H9 (cell line): ENCODE measurements around the gene ADAMTS18. TPM values are rescaled to one million over a fixed set of nuclear protein-coding genes. Genes with fewer than 3 reads are reported as not detected.

Source experiments
- DNase-seq: peaks from one replicate; pipeline ENCODE4 v3.0.0-alpha.2; 2017
- H2AFZ ChIP-seq: one replicate; pipeline ENCODE4 v1.6.1; 2013; ENCODE audit warnings: mild to moderate bottlenecking, low read length, control low read depth, moderate library complexity
- H2AK5ac ChIP-seq: 2 replicates; pipeline ENCODE4 v1.6.1; 2013; ENCODE audit warnings: low read length, control low read depth, mixed read lengths; ENCODE audit not compliant: insufficient read length
- H2BK120ac ChIP-seq: one replicate; pipeline ENCODE4 v1.6.1; 2013; ENCODE audit warnings: low read depth, mild to moderate bottlenecking, low read length, control low read depth, inconsistent platforms; ENCODE audit not compliant: poor library complexity, severe bottlenecking
- H2BK12ac ChIP-seq: 2 replicates; pipeline ENCODE4 v1.6.1; 2013; ENCODE audit warnings: low read length, control low read depth, mixed read lengths, low read depth; ENCODE audit not compliant: insufficient read length
- H2BK15ac ChIP-seq: 2 replicates; pipeline ENCODE4 v1.6.1; 2013; ENCODE audit warnings: low read depth, low read length, control low read depth
- H2BK20ac ChIP-seq: one replicate; pipeline ENCODE4 v1.6.1; 2013; ENCODE audit warnings: low read depth, mild to moderate bottlenecking, low read length, control low read depth, inconsistent platforms; ENCODE audit not compliant: poor library complexity, severe bottlenecking
- H2BK5ac ChIP-seq: 2 replicates; pipeline ENCODE4 v1.6.1; 2013; ENCODE audit warnings: low read length, control low read depth, mixed read lengths; ENCODE audit not compliant: insufficient read length
- H3K14ac ChIP-seq: 2 replicates; pipeline ENCODE4 v1.6.1; 2013; ENCODE audit warnings: low read length, control low read depth; ENCODE audit not compliant: insufficient read depth
- H3K18ac ChIP-seq: 2 replicates; pipeline ENCODE4 v1.6.1; 2013; ENCODE audit warnings: low read depth, mild to moderate bottlenecking, mixed read lengths, low read length, control low read depth; ENCODE audit not compliant: insufficient read length
- H3K23ac ChIP-seq: 2 replicates; pipeline ENCODE4 v1.6.1; 2013; ENCODE audit warnings: low read length, control low read depth, mixed read lengths, low read depth; ENCODE audit not compliant: insufficient read length
- H3K23me2 ChIP-seq: 2 replicates; pipeline ENCODE4 v1.6.1; 2013; ENCODE audit warnings: low read depth, mild to moderate bottlenecking, mixed read lengths, low read length, control low read depth; ENCODE audit not compliant: insufficient read length, poor library complexity, severe bottlenecking
- H3K27ac ChIP-seq: 2 replicates; pipeline ENCODE4 v1.5.1; 2013; ENCODE audit warnings: low read length, control low read depth, mixed read lengths, low read depth; ENCODE audit not compliant: insufficient read length
- H3K27me3 ChIP-seq: 2 replicates; pipeline ENCODE4 v1.6.1; 2013; ENCODE audit warnings: low read length, control low read depth, inconsistent platforms; ENCODE audit not compliant: insufficient read depth
- H3K4ac ChIP-seq: 2 replicates; pipeline ENCODE4 v1.6.1; 2013; ENCODE audit warnings: low read depth, mild to moderate bottlenecking, control low read depth, inconsistent platforms, low read length, moderate library complexity
- H3K4me1 ChIP-seq: 2 replicates; pipeline ENCODE4 v1.6.1; 2013; ENCODE audit warnings: low read length, control low read depth, inconsistent platforms; ENCODE audit not compliant: insufficient read depth
- H3K4me2 ChIP-seq: 2 replicates; pipeline ENCODE4 v1.6.1; 2013; ENCODE audit warnings: low read length, control low read depth, mixed read lengths; ENCODE audit not compliant: insufficient read length, insufficient read depth
- H3K56ac ChIP-seq: 2 replicates; pipeline ENCODE4 v1.6.1; 2013; ENCODE audit warnings: low read depth, mild to moderate bottlenecking, mixed read lengths, low read length, control low read depth; ENCODE audit not compliant: insufficient read length
- H3K79me1 ChIP-seq: 2 replicates; pipeline ENCODE4 v1.6.1; 2013; ENCODE audit warnings: low read depth, mild to moderate bottlenecking, moderate library complexity, low read length, control low read depth, inconsistent platforms; ENCODE audit not compliant: insufficient read depth, poor library complexity, severe bottlenecking
- H3K79me2 ChIP-seq: 2 replicates; pipeline ENCODE4 v1.6.1; 2013; ENCODE audit warnings: low read length, control low read depth, inconsistent platforms; ENCODE audit not compliant: insufficient read depth
- H3K9ac ChIP-seq: 2 replicates; pipeline ENCODE4 v1.6.1; 2013; ENCODE audit warnings: low read length, control low read depth, mixed read lengths; ENCODE audit not compliant: insufficient read length; ENCODE audit errors: extremely low read depth
- H3K9me3 ChIP-seq: one replicate; pipeline ENCODE4 v1.6.1; 2013; ENCODE audit warnings: low read depth, low read length, inconsistent platforms; ENCODE audit not compliant: control insufficient read depth
- H3T11ph ChIP-seq: one replicate; pipeline ENCODE4 v1.6.1; 2013; ENCODE audit warnings: mild to moderate bottlenecking, low read length, control low read depth, inconsistent platforms
- H4K20me1 ChIP-seq: one replicate; pipeline ENCODE4 v1.6.1; 2013; ENCODE audit not compliant: control insufficient read depth, insufficient read length, insufficient read depth
- H4K5ac ChIP-seq: 2 replicates; pipeline ENCODE4 v1.6.1; 2013; ENCODE audit warnings: low read depth, mild to moderate bottlenecking, mixed read lengths, low read length, control low read depth; ENCODE audit not compliant: insufficient read length
- H4K8ac ChIP-seq: replicated peaks from 2 replicates; pipeline ENCODE4 v1.6.1; 2013; ENCODE audit warnings: low read length, control low read depth, mixed read lengths, low read depth; ENCODE audit not compliant: insufficient read length
- H4K91ac ChIP-seq: 2 replicates; pipeline ENCODE4 v1.6.1; 2013; ENCODE audit warnings: low read depth, mild to moderate bottlenecking, moderate library complexity, mixed read lengths, low read length, control low read depth; ENCODE audit not compliant: insufficient read length
- H3K27ac Mint-ChIP-seq, 3 experiments: 2 replicates in 2 of 3; 3 replicates in 1 of 3; pipeline ENCODE4 v1.8.0; 2020 to 2021; ENCODE audit warnings: mixed read lengths in 3 of 3, mild to moderate bottlenecking in 1 of 3, moderate library complexity in 1 of 3
- H3K27me3 Mint-ChIP-seq: 2 replicates; pipeline ENCODE4 v1.8.0; 2021; ENCODE audit warnings: low read depth, mild to moderate bottlenecking, moderate library complexity, mixed read lengths
- H3K36me3 Mint-ChIP-seq, 3 experiments: 2 replicates in 2 of 3; 3 replicates in 1 of 3; pipeline ENCODE4 v1.8.0; 2020 to 2021; ENCODE audit warnings: low read depth in 3 of 3, mixed read lengths in 3 of 3; ENCODE audit not compliant: insufficient read depth in 1 of 3
- H3K4me1 Mint-ChIP-seq, 2 experiments: 2 replicates each; pipeline ENCODE4 v1.8.0; 2020; ENCODE audit warnings: mixed read lengths in 2 of 2
- H3K4me3 Mint-ChIP-seq, 2 experiments: 2 replicates in 1 of 2; 3 replicates in 1 of 2; pipeline ENCODE4 v1.8.0; 2020 to 2021; ENCODE audit warnings: mild to moderate bottlenecking in 2 of 2, mixed read lengths in 2 of 2, moderate library complexity in 1 of 2
- H3K9me3 Mint-ChIP-seq, 2 experiments: 2 replicates in 1 of 2; 3 replicates in 1 of 2; pipeline ENCODE4 v1.8.0; 2020; ENCODE audit warnings: mild to moderate bottlenecking in 2 of 2, mixed read lengths in 2 of 2, moderate library complexity in 1 of 2
- WGBS: extraction: QIAGEN DNeasy Blood & Tissue Kit; methylation state at CpG from one replicate; pipeline ENCODE4 v1.1.7; 2013; ENCODE audit warnings: missing lambda C conversion rate, low lambda C conversion rate, mixed read lengths; ENCODE audit not compliant: insufficient read length; ENCODE audit errors: extremely low coverage; 5-methylcytosine and 5-hydroxymethylcytosine counted together
- total RNA-seq: library from RNA; stranded (reverse); gene quantifications from 2 replicates; pipeline ENCODE4 v1.2.1, GENCODE V29; 2021
- TF ChIP-seq, protein P1 (sequence below): fragments of 200-600 bp; sonication (generic); conservative IDR thresholded peaks from 3 replicates; pipeline ENCODE4 v1.8.0; 2021; ENCODE audit warnings: antibody characterized with exemption, mild to moderate bottlenecking

Gene ADAMTS18
- total RNA-seq, 1 experiment from 2014 or later = 0.07 TPM

DNA sequence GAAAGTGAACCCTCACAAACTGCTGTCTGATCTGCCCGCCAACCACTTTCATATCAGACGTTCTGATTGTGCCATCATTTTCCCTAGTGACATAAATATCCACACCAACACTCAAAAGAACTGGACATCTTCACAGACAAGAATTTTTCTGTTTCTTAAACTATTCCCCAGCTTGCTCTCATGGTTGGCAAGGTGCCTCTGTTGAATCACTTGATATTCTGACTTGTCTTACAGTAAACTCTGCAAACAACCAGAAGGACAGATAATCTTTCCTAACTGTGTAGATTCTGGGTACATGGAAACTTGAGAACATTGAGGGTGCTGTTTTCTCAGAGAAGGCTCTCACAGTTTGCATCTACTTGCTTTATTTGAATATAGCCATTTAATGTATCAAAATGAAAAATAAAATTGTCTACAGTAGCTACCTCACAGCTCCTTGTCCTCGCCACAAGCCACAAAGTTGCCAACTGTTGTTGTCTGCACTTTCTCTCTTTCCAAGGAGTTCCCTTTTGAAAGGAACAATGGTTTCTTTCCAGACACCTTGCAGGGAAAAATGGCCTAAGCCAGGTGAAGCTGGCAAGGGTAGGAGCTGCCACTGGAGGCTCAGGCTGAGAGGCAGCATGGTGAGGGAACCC, 46.0 kb upstream of the ADAMTS18 start:
- no CpG with 5 or more reads among the region's 3 CpGs for WGBS
- Histone ChIP-seq H2BK120ac (no peak overlapping the region), H3K14ac (no peak overlapping the region), H3T11ph (no peak overlapping the region), H3K18ac (no peak overlapping the region), H3K79me2 (no peaks in the 10 kb centered on the region), H3K56ac (no peak overlapping the region), H2AK5ac (no peak overlapping the region), H3K79me1 (no peaks in the 10 kb centered on the region), H3K27me3 (no peaks in the 10 kb centered on the region), H3K9ac (no peak overlapping the region), H2AFZ (no peak overlapping the region), H3K4ac (no peak overlapping the region), H3K27ac (no peak overlapping the region), H4K8ac (no peak overlapping the region), H3K9me3 (no peaks in the 10 kb centered on the region), H3K4me1 (no peaks in the 10 kb centered on the region), H2BK20ac (no peak overlapping the region), H3K4me2 (no peak overlapping the region), H2BK15ac (no peak overlapping the region), H4K5ac (no peak overlapping the region), H3K23ac (no peak overlapping the region), H4K20me1 (no peaks in the 10 kb centered on the region), H3K23me2 (no peaks in the 10 kb centered on the region), H4K91ac (no peak overlapping the region), H2BK5ac (no peak overlapping the region), H2BK12ac (no peak overlapping the region)
- TF ChIP-seq, protein P1, sequence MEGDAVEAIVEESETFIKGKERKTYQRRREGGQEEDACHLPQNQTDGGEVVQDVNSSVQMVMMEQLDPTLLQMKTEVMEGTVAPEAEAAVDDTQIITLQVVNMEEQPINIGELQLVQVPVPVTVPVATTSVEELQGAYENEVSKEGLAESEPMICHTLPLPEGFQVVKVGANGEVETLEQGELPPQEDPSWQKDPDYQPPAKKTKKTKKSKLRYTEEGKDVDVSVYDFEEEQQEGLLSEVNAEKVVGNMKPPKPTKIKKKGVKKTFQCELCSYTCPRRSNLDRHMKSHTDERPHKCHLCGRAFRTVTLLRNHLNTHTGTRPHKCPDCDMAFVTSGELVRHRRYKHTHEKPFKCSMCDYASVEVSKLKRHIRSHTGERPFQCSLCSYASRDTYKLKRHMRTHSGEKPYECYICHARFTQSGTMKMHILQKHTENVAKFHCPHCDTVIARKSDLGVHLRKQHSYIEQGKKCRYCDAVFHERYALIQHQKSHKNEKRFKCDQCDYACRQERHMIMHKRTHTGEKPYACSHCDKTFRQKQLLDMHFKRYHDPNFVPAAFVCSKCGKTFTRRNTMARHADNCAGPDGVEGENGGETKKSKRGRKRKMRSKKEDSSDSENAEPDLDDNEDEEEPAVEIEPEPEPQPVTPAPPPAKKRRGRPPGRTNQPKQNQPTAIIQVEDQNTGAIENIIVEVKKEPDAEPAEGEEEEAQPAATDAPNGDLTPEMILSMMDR = no peak
- peaks cover 3% of the 10 kb centered on the region for H3K27me3 Mint-ChIP-seq
- no peaks in the 10 kb centered on the region for H3K4me1 Mint-ChIP-seq
- H3K36me3 Mint-ChIP-seq = no peaks in the 10 kb centered on the region
- H3K27ac Mint-ChIP-seq = no peak overlapping the region
- no peak overlapping the region for H3K4me3 Mint-ChIP-seq
- no peaks in the 10 kb centered on the region for H3K9me3 Mint-ChIP-seq
- DNase-seq = no peak
